Measurements from ENCODE around the gene NEUROD4.

GRCh38 chr12:55058082-55058481, 38.3 kb downstream of the NEUROD4 start:
- TF ChIP-seq, protein P1, sequence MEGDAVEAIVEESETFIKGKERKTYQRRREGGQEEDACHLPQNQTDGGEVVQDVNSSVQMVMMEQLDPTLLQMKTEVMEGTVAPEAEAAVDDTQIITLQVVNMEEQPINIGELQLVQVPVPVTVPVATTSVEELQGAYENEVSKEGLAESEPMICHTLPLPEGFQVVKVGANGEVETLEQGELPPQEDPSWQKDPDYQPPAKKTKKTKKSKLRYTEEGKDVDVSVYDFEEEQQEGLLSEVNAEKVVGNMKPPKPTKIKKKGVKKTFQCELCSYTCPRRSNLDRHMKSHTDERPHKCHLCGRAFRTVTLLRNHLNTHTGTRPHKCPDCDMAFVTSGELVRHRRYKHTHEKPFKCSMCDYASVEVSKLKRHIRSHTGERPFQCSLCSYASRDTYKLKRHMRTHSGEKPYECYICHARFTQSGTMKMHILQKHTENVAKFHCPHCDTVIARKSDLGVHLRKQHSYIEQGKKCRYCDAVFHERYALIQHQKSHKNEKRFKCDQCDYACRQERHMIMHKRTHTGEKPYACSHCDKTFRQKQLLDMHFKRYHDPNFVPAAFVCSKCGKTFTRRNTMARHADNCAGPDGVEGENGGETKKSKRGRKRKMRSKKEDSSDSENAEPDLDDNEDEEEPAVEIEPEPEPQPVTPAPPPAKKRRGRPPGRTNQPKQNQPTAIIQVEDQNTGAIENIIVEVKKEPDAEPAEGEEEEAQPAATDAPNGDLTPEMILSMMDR (IDR thresholded peaks at IDR 0.05) = no peak
- no peak for TF ChIP-seq POLR2A (IDR thresholded peaks at IDR 0.05)

Data from tibial nerve (tissue), 3 donors.